ENCODE results near the gene ADGRG3.

- no peak for TF ChIP-seq CTCF (IDR thresholded peaks at IDR 0.05; ENCODE audit: insufficient read depth, low read length, poor library complexity, severe bottlenecking)
- TF ChIP-seq EZH2phosphoT487 (conservative IDR thresholded peaks at IDR 0.05; ENCODE audit: low read length): no peak
These were observed 37.7 kb upstream of the ADGRG3 start for GRCh38 chr16:57630407-57630797.

Data from SU-DHL-6 (cell line).